Liver (tissue), 9 donors: Measurements from ENCODE around the gene ART5. TPM values are rescaled to one million over a fixed set of nuclear protein-coding genes. Genes with fewer than 3 reads are reported as not detected.

Experiments
- DNase-seq: peaks from one replicate; pipeline ENCODE4 v3.0.0-alpha.2; 2017; ENCODE audit warnings: low spot score
- H3K27ac ChIP-seq, 2 donors: one replicate each; pipeline ENCODE4 v1.7.0; 2013; ENCODE audit warnings: inconsistent platforms in 2 of 2, low read length in 2 of 2, control low read depth in 1 of 2, low read depth in 1 of 2, mild to moderate bottlenecking in 1 of 2
- H3K27me3 ChIP-seq, 4 donors: one replicate each; pipeline versions ENCODE4 v1.6.1 to v1.7.0; 2013; ENCODE audit warnings: low read length in 3 of 4, inconsistent platforms in 1 of 4, mild to moderate bottlenecking in 1 of 4, moderate library complexity in 1 of 4; ENCODE audit not compliant: control insufficient read depth in 4 of 4, insufficient read depth in 4 of 4
- H3K36me3 ChIP-seq, 4 donors: one replicate each; pipeline versions ENCODE4 v1.6.1 to v1.7.0; 2013; ENCODE audit warnings: low read length in 3 of 4, mild to moderate bottlenecking in 3 of 4, low read depth in 1 of 4, moderate library complexity in 1 of 4; ENCODE audit not compliant: control insufficient read depth in 4 of 4, insufficient read depth in 3 of 4
- H3K4me1 ChIP-seq, 4 donors: one replicate each; pipeline versions ENCODE4 v1.6.1 to v1.7.0; 2013; ENCODE audit warnings: low read length in 3 of 4, mild to moderate bottlenecking in 3 of 4, moderate library complexity in 1 of 4; ENCODE audit not compliant: control insufficient read depth in 4 of 4, insufficient read depth in 4 of 4
- H3K4me3 ChIP-seq, 3 donors: one replicate each; pipeline versions ENCODE4 v1.6.1 to v1.7.0; 2013; ENCODE audit warnings: low read length in 3 of 3, control low read depth in 1 of 3, low read depth in 1 of 3, mild to moderate bottlenecking in 1 of 3
- H3K9ac ChIP-seq, 2 donors: one replicate each; pipeline ENCODE4 v1.7.0; 2013; ENCODE audit warnings: low read length in 2 of 2, mild to moderate bottlenecking in 2 of 2, moderate library complexity in 2 of 2, control low read depth in 1 of 2, low read depth in 1 of 2
- H3K9me3 ChIP-seq, 4 donors: one replicate each; pipeline versions ENCODE4 v1.6.1 to v1.7.0; 2013; ENCODE audit warnings: low read length in 3 of 4; ENCODE audit not compliant: control insufficient read depth in 4 of 4
- EGR1 ChIP-seq, 2 donors: IDR thresholded peaks; 2 replicates each; pipeline ENCODE4 v1.6.1; 2016 to 2018; ENCODE audit warnings: antibody characterized with exemption in 2 of 2, low read depth in 2 of 2
- FOXA1 ChIP-seq: IDR thresholded peaks from 2 replicates; pipeline ENCODE4 v1.6.1; 2016; ENCODE audit warnings: antibody characterized with exemption
- FOXA2 ChIP-seq: IDR thresholded peaks from 2 replicates; pipeline ENCODE4 v1.6.1; 2016; ENCODE audit warnings: antibody characterized with exemption
- GABPA ChIP-seq, 2 donors: IDR thresholded peaks in 1 of 2; conservative IDR thresholded peaks in 1 of 2; 2 replicates each; pipeline ENCODE4 v1.6.1; 2016; ENCODE audit warnings: antibody characterized with exemption in 2 of 2, mild to moderate bottlenecking in 1 of 2, moderate library complexity in 1 of 2
- HNF4A ChIP-seq, 2 donors: conservative IDR thresholded peaks; 2 replicates each; pipeline ENCODE4 v1.6.1; 2016; ENCODE audit warnings: antibody characterized with exemption in 2 of 2, mild to moderate bottlenecking in 2 of 2
- HNF4G ChIP-seq: IDR thresholded peaks from 2 replicates; pipeline ENCODE4 v1.6.1; 2016; ENCODE audit warnings: antibody characterized with exemption
- JUND ChIP-seq, 2 donors: IDR thresholded peaks; 2 replicates each; pipeline ENCODE4 v1.6.1; 2016; ENCODE audit warnings: antibody characterized with exemption in 2 of 2
- NR2F2 ChIP-seq: IDR thresholded peaks from 2 replicates; pipeline ENCODE4 v1.6.1; 2016; ENCODE audit warnings: antibody characterized with exemption
- RAD21 ChIP-seq, 2 donors: IDR thresholded peaks; 2 replicates each; pipeline ENCODE4 v1.6.1; 2016; ENCODE audit warnings: antibody characterized with exemption in 2 of 2, mild to moderate bottlenecking in 2 of 2
- RXRA ChIP-seq, 2 donors: IDR thresholded peaks; 2 replicates each; pipeline ENCODE4 v1.6.1; 2017 to 2018; ENCODE audit warnings: antibody characterized with exemption in 2 of 2, mild to moderate bottlenecking in 1 of 2
- SP1 ChIP-seq: IDR thresholded peaks from 2 replicates; pipeline ENCODE4 v1.6.1; 2018; ENCODE audit warnings: antibody characterized with exemption, mild to moderate bottlenecking
- TAF1 ChIP-seq: conservative IDR thresholded peaks from 2 replicates; pipeline ENCODE4 v1.6.1; 2016; ENCODE audit warnings: antibody characterized with exemption, mild to moderate bottlenecking
- YY1 ChIP-seq: IDR thresholded peaks from 2 replicates; pipeline ENCODE4 v1.6.1; 2016; ENCODE audit warnings: antibody characterized with exemption, mild to moderate bottlenecking
- WGBS: extraction: QIAGEN DNeasy Blood & Tissue Kit; methylation state at CpG from one replicate; pipeline ENCODE4 v1.1.7; 2013; 5-methylcytosine and 5-hydroxymethylcytosine counted together
- polyA plus RNA-seq, 2 donors: library from polyadenylated mRNA; stranded (reverse) in 1 of 2; unstranded in 1 of 2; fragments of 200-250 nt in 1 of 2; fragments of >200 nt in 1 of 2; fragmentation: Nextera tagmentation in 1 of 2; extraction: Ambion mirVana in 1 of 2; gene quantifications; one replicate each; pipeline versions ENCODE4 v1.2.1 to v1.2.3, GENCODE V29; 2013 to 2015
- total RNA-seq, 2 donors: library from RNA; depleted of rRNA; stranded (reverse); fragments of >200 nt; gene quantifications; one replicate each; pipeline ENCODE4 v1.2.3, GENCODE V29; 2014
- TF ChIP-seq, protein P1 (sequence below): IDR thresholded peaks from 2 replicates; pipeline ENCODE4 v1.6.1; 2016; ENCODE audit warnings: antibody characterized with exemption
- TF ChIP-seq, protein P2 (sequence below): IDR thresholded peaks from 2 replicates; pipeline ENCODE4 v1.6.1; 2016; ENCODE audit warnings: antibody characterized with exemption, mild to moderate bottlenecking
- TF ChIP-seq, protein P3 (sequence below): fragments of 150-350 bp; IDR thresholded peaks from 2 replicates; pipeline ENCODE4 v1.5.1; 2017; ENCODE audit warnings: improper control_type of control experiment, low read depth, low read length; ENCODE audit not compliant: missing input control
- TF ChIP-seq, protein P4 (sequence below): IDR thresholded peaks from 2 replicates; pipeline ENCODE4 v1.6.1; 2016; ENCODE audit warnings: antibody characterized with exemption
- TF ChIP-seq, protein P5 (sequence below): IDR thresholded peaks from 2 replicates; pipeline ENCODE4 v1.6.1; 2016; ENCODE audit warnings: antibody characterized with exemption
- donor health status: healthy.
- donor health status: healthy.
- donor health status: healthy.
- donor health status: healthy.
- donor health status: healthy.

The ART5 gene
- total and polyA plus RNA-seq, 4 donors, result 0.17 to 0.93 TPM; not detected in 2

DNA sequence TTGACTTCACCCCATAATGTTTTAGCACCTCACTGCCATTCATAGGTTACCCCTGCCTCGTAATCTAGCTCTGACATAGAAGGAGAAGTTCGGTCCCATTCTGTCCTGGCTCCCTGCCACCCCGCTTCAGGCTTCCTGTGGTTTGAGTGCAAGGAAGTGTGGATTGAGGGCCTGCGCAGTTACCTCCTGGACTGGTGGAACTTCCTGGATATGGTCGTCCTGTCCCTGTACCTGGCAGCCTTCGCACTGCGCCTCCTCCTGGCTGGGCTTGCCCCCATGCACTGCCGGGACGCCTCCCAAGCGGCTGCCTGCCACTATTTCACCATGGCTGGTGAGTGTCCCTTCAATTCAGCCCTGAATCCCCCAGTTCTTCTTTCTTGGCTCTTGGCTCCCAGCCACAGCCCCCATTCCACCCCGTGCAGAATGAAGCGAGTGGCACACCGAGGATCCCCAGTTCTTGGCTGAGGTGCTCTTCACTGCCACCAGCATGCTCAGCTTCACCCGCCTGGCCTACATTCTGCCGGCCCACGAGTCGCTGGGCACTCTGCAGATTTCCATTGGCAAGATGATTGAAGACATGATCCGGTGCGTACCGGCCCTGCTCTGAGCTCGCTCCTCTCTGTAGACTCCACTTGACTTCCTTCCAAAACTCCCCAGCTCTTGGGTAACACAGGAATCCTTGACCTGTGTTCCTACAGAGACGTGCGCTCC lies 15.4 kb downstream of the ART5 start:
- TF ChIP-seq SP1 (no peak), RAD21 (IDR thresholded peaks at IDR 0.05) (no peak), HNF4A (conservative IDR thresholded peaks at IDR 0.05) (no peak), EGR1 (IDR thresholded peaks at IDR 0.05; ENCODE audit: low read depth in 2 of 2) (no peak), HNF4G (no peak), NR2F2 (no peak), FOXA2 (no peak), GABPA (IDR thresholded peaks at IDR 0.05 in 1 of 2, conservative IDR thresholded peaks at IDR 0.05 in 1 of 2) (no peak), YY1 (no peak), TAF1 (no peak)
- TF ChIP-seq, protein P1, sequence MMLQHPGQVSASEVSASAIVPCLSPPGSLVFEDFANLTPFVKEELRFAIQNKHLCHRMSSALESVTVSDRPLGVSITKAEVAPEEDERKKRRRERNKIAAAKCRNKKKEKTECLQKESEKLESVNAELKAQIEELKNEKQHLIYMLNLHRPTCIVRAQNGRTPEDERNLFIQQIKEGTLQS, result no peak
- TF ChIP-seq, protein P2, sequence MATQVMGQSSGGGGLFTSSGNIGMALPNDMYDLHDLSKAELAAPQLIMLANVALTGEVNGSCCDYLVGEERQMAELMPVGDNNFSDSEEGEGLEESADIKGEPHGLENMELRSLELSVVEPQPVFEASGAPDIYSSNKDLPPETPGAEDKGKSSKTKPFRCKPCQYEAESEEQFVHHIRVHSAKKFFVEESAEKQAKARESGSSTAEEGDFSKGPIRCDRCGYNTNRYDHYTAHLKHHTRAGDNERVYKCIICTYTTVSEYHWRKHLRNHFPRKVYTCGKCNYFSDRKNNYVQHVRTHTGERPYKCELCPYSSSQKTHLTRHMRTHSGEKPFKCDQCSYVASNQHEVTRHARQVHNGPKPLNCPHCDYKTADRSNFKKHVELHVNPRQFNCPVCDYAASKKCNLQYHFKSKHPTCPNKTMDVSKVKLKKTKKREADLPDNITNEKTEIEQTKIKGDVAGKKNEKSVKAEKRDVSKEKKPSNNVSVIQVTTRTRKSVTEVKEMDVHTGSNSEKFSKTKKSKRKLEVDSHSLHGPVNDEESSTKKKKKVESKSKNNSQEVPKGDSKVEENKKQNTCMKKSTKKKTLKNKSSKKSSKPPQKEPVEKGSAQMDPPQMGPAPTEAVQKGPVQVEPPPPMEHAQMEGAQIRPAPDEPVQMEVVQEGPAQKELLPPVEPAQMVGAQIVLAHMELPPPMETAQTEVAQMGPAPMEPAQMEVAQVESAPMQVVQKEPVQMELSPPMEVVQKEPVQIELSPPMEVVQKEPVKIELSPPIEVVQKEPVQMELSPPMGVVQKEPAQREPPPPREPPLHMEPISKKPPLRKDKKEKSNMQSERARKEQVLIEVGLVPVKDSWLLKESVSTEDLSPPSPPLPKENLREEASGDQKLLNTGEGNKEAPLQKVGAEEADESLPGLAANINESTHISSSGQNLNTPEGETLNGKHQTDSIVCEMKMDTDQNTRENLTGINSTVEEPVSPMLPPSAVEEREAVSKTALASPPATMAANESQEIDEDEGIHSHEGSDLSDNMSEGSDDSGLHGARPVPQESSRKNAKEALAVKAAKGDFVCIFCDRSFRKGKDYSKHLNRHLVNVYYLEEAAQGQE, result no peak
- TF ChIP-seq, protein P3, sequence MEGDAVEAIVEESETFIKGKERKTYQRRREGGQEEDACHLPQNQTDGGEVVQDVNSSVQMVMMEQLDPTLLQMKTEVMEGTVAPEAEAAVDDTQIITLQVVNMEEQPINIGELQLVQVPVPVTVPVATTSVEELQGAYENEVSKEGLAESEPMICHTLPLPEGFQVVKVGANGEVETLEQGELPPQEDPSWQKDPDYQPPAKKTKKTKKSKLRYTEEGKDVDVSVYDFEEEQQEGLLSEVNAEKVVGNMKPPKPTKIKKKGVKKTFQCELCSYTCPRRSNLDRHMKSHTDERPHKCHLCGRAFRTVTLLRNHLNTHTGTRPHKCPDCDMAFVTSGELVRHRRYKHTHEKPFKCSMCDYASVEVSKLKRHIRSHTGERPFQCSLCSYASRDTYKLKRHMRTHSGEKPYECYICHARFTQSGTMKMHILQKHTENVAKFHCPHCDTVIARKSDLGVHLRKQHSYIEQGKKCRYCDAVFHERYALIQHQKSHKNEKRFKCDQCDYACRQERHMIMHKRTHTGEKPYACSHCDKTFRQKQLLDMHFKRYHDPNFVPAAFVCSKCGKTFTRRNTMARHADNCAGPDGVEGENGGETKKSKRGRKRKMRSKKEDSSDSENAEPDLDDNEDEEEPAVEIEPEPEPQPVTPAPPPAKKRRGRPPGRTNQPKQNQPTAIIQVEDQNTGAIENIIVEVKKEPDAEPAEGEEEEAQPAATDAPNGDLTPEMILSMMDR, result no peak
- TF ChIP-seq, protein P4, sequence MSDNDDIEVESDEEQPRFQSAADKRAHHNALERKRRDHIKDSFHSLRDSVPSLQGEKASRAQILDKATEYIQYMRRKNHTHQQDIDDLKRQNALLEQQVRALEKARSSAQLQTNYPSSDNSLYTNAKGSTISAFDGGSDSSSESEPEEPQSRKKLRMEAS, result no peak
- Histone ChIP-seq H3K27ac (no peak overlapping the region), H3K9me3 (no peaks in the 10 kb centered on the region), H3K36me3 (no peaks in the 10 kb centered on the region), H3K9ac (no peak overlapping the region), H3K4me3 (no peak overlapping the region), H3K27me3 (no peaks in the 10 kb centered on the region), H3K4me1 (no peaks in the 10 kb centered on the region)
- no peak for DNase-seq
- WGBS, result 80% methylated on average over 23 of the region's 23 CpGs

DNA sequence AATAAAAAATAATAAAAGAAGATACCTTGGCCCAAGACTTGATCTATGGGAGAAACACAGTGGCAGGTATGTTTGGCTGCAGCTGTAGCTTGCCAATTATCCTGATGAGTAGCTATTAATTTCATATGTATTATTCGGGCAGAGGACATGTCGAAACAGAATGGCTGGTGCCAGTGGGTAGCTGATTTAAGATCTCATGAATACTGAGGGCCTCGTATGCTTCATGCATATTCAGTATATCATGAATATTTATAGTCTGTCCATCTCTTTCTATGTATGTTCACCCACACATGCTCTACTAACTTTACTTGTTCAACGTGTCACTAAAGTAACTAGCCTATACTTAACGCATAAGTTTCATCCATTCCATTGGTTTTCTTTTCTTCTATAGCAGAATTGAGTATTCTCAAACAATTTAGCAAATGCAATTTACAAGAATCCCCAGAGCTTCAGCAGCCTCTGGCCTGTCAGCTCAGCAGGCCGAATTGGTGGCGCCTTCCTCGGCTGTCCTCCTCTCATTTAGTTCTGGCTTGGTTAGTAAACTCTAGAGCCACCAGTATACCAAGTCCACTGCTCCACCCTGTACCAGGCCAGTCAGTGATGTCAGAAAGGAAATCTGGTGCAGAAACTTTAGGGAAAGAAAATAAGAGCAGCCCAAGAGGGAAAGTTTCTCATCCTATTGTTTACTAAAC lies 17.9 kb downstream of the ART5 start:
- Histone ChIP-seq H3K27ac (no peak overlapping the region), H3K36me3 (no peaks in the 10 kb centered on the region), H3K4me3 (no peak overlapping the region), H3K27me3 (no peaks in the 10 kb centered on the region), H3K9me3 (no peaks in the 10 kb centered on the region), H3K9ac (no peak overlapping the region), H3K4me1 (no peaks in the 10 kb centered on the region)
- 60% methylated on average over 8 of the region's 8 CpGs for WGBS
- DNase-seq, result no peak
- no peak for TF ChIP-seq FOXA2
- no peak for TF ChIP-seq FOXA1
- no peak for TF ChIP-seq HNF4A (conservative IDR thresholded peaks at IDR 0.05)
- TF ChIP-seq, protein P2, result no peak
- TF ChIP-seq SP1, result no peak
- TF ChIP-seq RXRA (IDR thresholded peaks at IDR 0.05), result no peak
- TF ChIP-seq, protein P4, result no peak
- TF ChIP-seq, protein P1, result no peak
- TF ChIP-seq, protein P5, sequence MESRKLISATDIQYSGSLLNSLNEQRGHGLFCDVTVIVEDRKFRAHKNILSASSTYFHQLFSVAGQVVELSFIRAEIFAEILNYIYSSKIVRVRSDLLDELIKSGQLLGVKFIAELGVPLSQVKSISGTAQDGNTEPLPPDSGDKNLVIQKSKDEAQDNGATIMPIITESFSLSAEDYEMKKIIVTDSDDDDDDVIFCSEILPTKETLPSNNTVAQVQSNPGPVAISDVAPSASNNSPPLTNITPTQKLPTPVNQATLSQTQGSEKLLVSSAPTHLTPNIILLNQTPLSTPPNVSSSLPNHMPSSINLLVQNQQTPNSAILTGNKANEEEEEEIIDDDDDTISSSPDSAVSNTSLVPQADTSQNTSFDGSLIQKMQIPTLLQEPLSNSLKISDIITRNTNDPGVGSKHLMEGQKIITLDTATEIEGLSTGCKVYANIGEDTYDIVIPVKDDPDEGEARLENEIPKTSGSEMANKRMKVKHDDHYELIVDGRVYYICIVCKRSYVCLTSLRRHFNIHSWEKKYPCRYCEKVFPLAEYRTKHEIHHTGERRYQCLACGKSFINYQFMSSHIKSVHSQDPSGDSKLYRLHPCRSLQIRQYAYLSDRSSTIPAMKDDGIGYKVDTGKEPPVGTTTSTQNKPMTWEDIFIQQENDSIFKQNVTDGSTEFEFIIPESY, result no peak
- TF ChIP-seq GABPA (IDR thresholded peaks at IDR 0.05 in 1 of 2, conservative IDR thresholded peaks at IDR 0.05 in 1 of 2), result no peak
- no peak for TF ChIP-seq JUND (IDR thresholded peaks at IDR 0.05)
- no peak for TF ChIP-seq EGR1 (IDR thresholded peaks at IDR 0.05; ENCODE audit: low read depth in 2 of 2)
- TF ChIP-seq NR2F2, result no peak
